ENCODE data around the gene CYB5R2.

DNA sequence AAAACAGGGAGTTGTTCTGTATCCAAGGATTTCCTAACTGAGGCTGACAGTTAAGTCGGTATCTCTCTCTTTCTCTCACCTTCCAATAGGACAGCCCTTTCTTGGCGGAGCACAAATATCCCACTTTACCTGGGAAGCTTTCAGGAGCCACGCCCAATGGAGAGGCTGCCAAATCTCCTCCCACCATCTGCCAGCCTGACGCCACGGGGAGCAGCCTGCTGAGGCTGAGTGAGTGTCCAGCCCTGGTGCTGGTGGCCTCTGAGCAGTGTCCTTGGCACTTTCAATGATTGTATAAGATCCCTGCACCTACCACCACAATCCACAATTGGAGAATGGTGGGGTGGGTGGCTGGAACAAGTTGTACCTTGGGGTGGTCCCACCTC is 33.7 kb downstream of the CYB5R2 start:
- no peak for TF ChIP-seq CTCF (optimal IDR thresholded peaks at IDR 0.05 in 1 of 3, IDR thresholded peaks at IDR 0.05 in 1 of 3, conservative IDR thresholded peaks at IDR 0.05 in 1 of 3; ENCODE audit: extremely low read depth in 1 of 3, insufficient read depth in 2 of 3, low read length in 3 of 3)
- no peak for TF ChIP-seq EZH2 (IDR thresholded peaks at IDR 0.05; ENCODE audit: low read length)
